CD4-positive, alpha-beta T cell (primary cell): ENCODE results near the gene IFT81. TPM values are rescaled to one million over a fixed set of nuclear protein-coding genes. Genes with fewer than 3 reads are reported as not detected.

Experiments
- ATAC-seq: fragments of 200-7000 bp; cut with Tn5 transposase; one replicate; pipeline ENCODE4 v1.10.0; 2022; ENCODE audit warnings: mild to moderate bottlenecking; ENCODE audit not compliant: poor library complexity
- CTCF ChIA-PET: fragments of 350-600 bp; sonication (Branson Sonifier 250); formaldehyde crosslinking; loops from one replicate; lab custom pipeline; 2021; ENCODE audit warnings: antibody characterized with exemption, inconsistent platforms; lab: Charles Lee
- POLR2A ChIA-PET: fragments of 350-600 bp; sonication (Branson Sonifier 250); formaldehyde crosslinking; loops from one replicate; lab custom pipeline; 2021; ENCODE audit warnings: antibody characterized with exemption, inconsistent platforms; lab: Charles Lee
- DNase-seq, 14 experiments: peaks; one replicate each; pipeline ENCODE4 v3.0.0-alpha.2; 2013 to 2020; ENCODE audit warnings: mixed read lengths in 2 of 14
- H3K27ac ChIP-seq, 2 donors: one replicate each; pipeline versions ENCODE4 v1.5.1 to v1.7.0; 2013; ENCODE audit warnings: low read length in 2 of 2, low read depth in 1 of 2, mild to moderate bottlenecking in 1 of 2
- H3K27me3 ChIP-seq, 2 experiments: 1 replicate in 1 of 2; 2 replicates in 1 of 2; pipeline versions ENCODE4 v1.6.1 to v1.7.0; 2013; ENCODE audit warnings: low read length in 2 of 2, control low read depth in 1 of 2, mild to moderate bottlenecking in 1 of 2, moderate library complexity in 1 of 2; ENCODE audit not compliant: insufficient read depth in 2 of 2, control insufficient read depth in 1 of 2
- H3K36me3 ChIP-seq: one replicate; pipeline ENCODE4 v1.6.1; 2013; ENCODE audit warnings: low read length, control low read depth; ENCODE audit not compliant: insufficient read depth
- H3K4me1 ChIP-seq: one replicate; pipeline ENCODE4 v1.6.1; 2013; ENCODE audit warnings: low read length, control low read depth; ENCODE audit not compliant: insufficient read depth
- H3K4me3 ChIP-seq: one replicate; pipeline ENCODE4 v1.5.1; 2013; ENCODE audit warnings: mild to moderate bottlenecking, low read length, moderate library complexity
- H3K9me3 ChIP-seq, 2 experiments: 1 replicate in 1 of 2; 2 replicates in 1 of 2; pipeline versions ENCODE4 v1.6.1 to v1.7.0; 2013; ENCODE audit warnings: low read length in 2 of 2, mild to moderate bottlenecking in 2 of 2, control low read depth in 1 of 2, moderate library complexity in 1 of 2; ENCODE audit not compliant: control insufficient read depth in 1 of 2, insufficient read depth in 1 of 2
- H3K27ac Mint-ChIP-seq: one replicate; pipeline ENCODE4 v1.8.0; 2020; ENCODE audit warnings: mixed read lengths
- H3K27me3 Mint-ChIP-seq: one replicate; pipeline ENCODE4 v1.8.0; 2021; ENCODE audit warnings: mixed read lengths
- H3K36me3 Mint-ChIP-seq: one replicate; pipeline ENCODE4 v1.8.0; 2021; ENCODE audit warnings: low read depth, mixed read lengths
- H3K4me1 Mint-ChIP-seq: one replicate; pipeline ENCODE4 v1.8.0; 2021; ENCODE audit warnings: low read depth, mixed read lengths
- H3K4me3 Mint-ChIP-seq: one replicate; pipeline ENCODE4 v1.8.0; 2020; ENCODE audit warnings: mild to moderate bottlenecking, mixed read lengths
- H3K9me3 Mint-ChIP-seq: one replicate; pipeline ENCODE4 v1.8.0; 2020; ENCODE audit warnings: mixed read lengths
- CTCF ChIP-seq: fragments of 200-600 bp; IDR thresholded peaks from one replicate; pipeline ENCODE4 v1.8.0; 2022; ENCODE audit warnings: antibody characterized with exemption, mild to moderate bottlenecking
- intact Hi-C, 2 experiments: fragments of 100-400 bp; cut with DNase I in 1 of 2; cut with micrococcal nuclease in 1 of 2; formaldehyde crosslinking; loops; one replicate each; pipeline versions ENCODE4 v1.15.1 to v1.9.0; 2023 to 2025; cut with DNase I, micrococcal nuclease
- total RNA-seq, 174 experiments: library from RNA in 2 of 174; stranded (reverse) in 2 of 174; gene quantifications; one replicate each; pipeline ENCODE4 v1.2.3 and lab custom pipeline; 2021 to 2026

IFT81 gene
- total RNA-seq, 2 experiments from 2014 or later: 0.41 to 1.1 TPM

- Histone ChIP-seq H3K36me3 (no peaks in the 10 kb centered on the region), H3K9me3 (no peaks in the 10 kb centered on the region), H3K4me1 (peaks cover 4% of the 10 kb centered on the region), H3K27me3 (no peaks in the 10 kb centered on the region), H3K4me3 (no peak overlapping the region), H3K27ac (no peak overlapping the region)
- Mint-ChIP-seq H3K27ac (no peak overlapping the region), H3K4me3 (no peak overlapping the region), H3K9me3 (no peaks in the 10 kb centered on the region), H3K27me3 (no peaks in the 10 kb centered on the region), H3K36me3 (peaks cover 3% of the 10 kb centered on the region), H3K4me1 (no peaks in the 10 kb centered on the region)
- ChIA-PET CTCF (no interaction called here), POLR2A (no interaction called here)
- ATAC-seq (no peak), DNase-seq (peak in 1 of 14 experiments; percentile 11)
- TF ChIP-seq CTCF: no peak
- intact Hi-C loops: no loop called here
Measured at GRCh38 chr12:110149086-110149660, 25.0 kb downstream of the IFT81 start.

- Histone ChIP-seq H3K27ac (no peak overlapping the region), H3K27me3 (no peaks in the 10 kb centered on the region), H3K9me3 (peaks cover 15 to 21% of the 10 kb centered on the region in 2 experiments), H3K4me1 (no peaks in the 10 kb centered on the region), H3K4me3 (no peak overlapping the region), H3K36me3 (no peaks in the 10 kb centered on the region)
- CTCF ChIA-PET: no interaction called here
- no peak for TF ChIP-seq CTCF
- ATAC-seq (no peak), DNase-seq (no peak)
- Mint-ChIP-seq H3K27ac (no peak overlapping the region), H3K9me3 (peaks cover 5% of the 10 kb centered on the region), H3K36me3 (peaks cover 30% of the 10 kb centered on the region), H3K4me1 (peaks cover 4% of the 10 kb centered on the region), H3K27me3 (no peaks in the 10 kb centered on the region), H3K4me3 (no peak overlapping the region)
- POLR2A ChIA-PET: no interaction called here
- intact Hi-C loops: no loop called here
Measured at GRCh38 chr12:110156766-110157165, 32.6 kb downstream of the IFT81 start.

- peaks cover 5% of the 10 kb centered on the region for H3K9me3 Mint-ChIP-seq
- TF ChIP-seq CTCF: no peak
- no peak for ATAC-seq
- Histone ChIP-seq H3K4me3 (no peak overlapping the region), H3K4me1 (no peaks in the 10 kb centered on the region), H3K36me3 (no peaks in the 10 kb centered on the region), H3K27ac (no peak overlapping the region), H3K9me3 (peaks cover 15 to 21% of the 10 kb centered on the region in 2 experiments), H3K27me3 (no peaks in the 10 kb centered on the region)
- H3K4me3 Mint-ChIP-seq: no peak overlapping the region
- peaks cover 30% of the 10 kb centered on the region for H3K36me3 Mint-ChIP-seq
- ChIA-PET CTCF (no interaction called here), POLR2A (no interaction called here)
- no peak overlapping the region for H3K27ac Mint-ChIP-seq
- peaks cover 4% of the 10 kb centered on the region for H3K4me1 Mint-ChIP-seq
- no peak for DNase-seq
- intact Hi-C loops: no loop called here
- H3K27me3 Mint-ChIP-seq: no peaks in the 10 kb centered on the region
Measured at GRCh38 chr12:110157539-110157938, 33.4 kb downstream of the IFT81 start.
